HG03060 (cell line): ENCODE data around the gene KRT32.

Experiments
- ATAC-seq: cut with Tn5 transposase; IDR thresholded peaks from one replicate; pipeline ENCODE4 v1.9.1; 2021; ENCODE audit warnings: low read depth, moderate number of reproducible peaks; ENCODE audit not compliant: unreplicated experiment

KRT32 gene

GRCh38 chr17:41494524-41494923, 27.3 kb upstream of the KRT32 start:
- no peak for ATAC-seq

DNA sequence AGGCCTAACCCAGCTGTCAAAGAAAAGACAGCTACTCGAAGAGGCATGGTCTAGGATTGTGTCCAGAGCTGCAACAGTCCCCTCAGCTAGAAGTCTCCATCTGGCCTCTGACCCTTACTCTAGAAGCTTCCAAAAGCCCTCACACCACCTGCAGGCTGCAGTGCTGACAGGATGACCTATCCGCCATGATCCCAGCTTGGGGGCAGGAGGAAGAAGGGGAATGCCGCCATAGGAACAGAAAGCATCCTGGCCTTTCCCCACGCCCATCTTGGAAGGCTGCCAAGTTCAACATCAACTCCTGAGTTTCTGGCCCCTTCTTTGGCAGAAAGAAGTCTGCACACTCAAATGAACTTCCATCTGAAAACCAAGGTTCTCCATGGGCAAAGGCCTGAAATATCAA, 25.6 kb upstream of the KRT32 start:
- ATAC-seq = no peak

DNA sequence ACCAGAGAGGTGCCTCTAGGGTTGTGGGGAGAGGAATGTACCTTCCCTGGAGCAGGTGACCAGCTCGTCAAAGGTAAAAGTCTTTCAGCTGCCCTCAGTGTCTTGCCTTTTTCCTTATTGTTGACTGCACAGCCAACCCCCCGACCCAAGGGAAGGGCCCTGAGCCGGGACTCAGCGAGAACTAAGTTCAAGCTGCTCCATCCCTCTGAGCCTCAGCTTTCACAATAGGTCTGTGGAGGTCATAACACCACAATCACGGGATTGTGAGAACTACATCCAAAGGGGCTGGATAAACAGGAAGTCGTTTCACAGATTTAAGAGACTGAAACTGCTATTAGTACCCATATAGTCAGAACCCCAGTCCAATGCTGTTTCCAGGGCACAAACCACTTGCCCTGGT, 25.2 kb upstream of the KRT32 start:
- no peak for ATAC-seq

DNA sequence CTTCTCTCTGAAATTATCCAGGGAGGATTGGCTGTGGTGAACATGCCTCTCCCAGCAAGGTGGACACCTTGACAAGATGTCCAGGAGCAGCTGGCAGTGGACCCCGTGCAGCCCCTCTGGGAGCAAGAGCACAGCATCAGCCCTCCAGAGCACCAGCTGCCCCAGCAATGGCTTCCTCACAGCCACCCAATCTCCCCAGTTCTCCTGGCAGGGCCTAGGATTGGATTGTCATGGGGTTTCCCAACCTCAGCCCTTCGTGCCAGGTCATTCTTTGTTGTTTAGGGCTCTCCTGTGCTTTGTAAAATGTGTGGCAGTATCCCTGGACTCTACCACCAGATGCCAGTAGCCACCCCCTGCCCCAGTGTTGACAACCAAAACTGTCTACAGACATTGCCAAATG, 24.3 kb upstream of the KRT32 start:
- no peak for ATAC-seq

GRCh38 chr17:41490000-41490990, 23.1 kb upstream of the KRT32 start:
- ATAC-seq = no peak

- ATAC-seq = no peak
These were observed 22.3 kb upstream of the KRT32 start, which contains the start of gene KRT36 for GRCh38 chr17:41489531-41489930. Gene KRT36 (minus strand): TSS chr17:41489910. CDS start chr17:41489864, 46 bp downstream.

DNA sequence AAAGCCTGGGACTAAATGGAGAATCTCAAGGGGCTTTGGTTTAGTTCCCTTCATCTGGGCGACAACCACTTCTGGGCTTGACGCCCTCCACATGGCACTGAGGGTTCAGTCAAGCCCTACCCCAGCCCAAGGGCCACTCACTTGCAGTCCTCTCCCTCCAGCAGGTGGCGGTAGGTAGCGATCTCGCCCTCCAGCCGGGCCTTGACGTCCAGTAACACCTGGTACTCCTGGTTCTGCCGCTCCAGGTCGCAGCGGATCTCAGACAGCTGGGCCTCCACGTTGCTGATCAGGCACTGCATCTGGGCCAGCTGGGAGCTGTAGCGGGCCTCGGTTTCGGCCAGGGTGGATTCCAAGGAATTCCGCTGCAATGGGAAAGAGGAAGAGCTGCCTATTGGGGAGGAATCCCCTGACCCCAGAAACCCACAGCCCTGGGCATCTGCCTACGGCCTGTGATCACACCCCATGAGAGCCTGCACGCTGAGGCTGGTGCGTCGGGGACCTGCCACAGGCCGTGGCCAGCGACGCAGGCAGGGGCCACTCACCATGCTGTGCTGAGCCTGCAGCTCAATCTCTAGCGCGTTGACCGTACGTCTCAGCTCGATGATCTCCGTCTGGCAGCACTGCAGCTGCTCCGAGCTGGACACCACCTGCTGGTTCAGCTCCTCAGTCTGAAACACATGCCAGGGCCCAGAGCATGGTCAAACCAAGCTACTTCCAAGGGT, 19.8 kb upstream of the KRT32 start:
- no peak for ATAC-seq

GRCh38 chr17:41486316-41486715, 19.1 kb upstream of the KRT32 start:
- no peak for ATAC-seq

DNA sequence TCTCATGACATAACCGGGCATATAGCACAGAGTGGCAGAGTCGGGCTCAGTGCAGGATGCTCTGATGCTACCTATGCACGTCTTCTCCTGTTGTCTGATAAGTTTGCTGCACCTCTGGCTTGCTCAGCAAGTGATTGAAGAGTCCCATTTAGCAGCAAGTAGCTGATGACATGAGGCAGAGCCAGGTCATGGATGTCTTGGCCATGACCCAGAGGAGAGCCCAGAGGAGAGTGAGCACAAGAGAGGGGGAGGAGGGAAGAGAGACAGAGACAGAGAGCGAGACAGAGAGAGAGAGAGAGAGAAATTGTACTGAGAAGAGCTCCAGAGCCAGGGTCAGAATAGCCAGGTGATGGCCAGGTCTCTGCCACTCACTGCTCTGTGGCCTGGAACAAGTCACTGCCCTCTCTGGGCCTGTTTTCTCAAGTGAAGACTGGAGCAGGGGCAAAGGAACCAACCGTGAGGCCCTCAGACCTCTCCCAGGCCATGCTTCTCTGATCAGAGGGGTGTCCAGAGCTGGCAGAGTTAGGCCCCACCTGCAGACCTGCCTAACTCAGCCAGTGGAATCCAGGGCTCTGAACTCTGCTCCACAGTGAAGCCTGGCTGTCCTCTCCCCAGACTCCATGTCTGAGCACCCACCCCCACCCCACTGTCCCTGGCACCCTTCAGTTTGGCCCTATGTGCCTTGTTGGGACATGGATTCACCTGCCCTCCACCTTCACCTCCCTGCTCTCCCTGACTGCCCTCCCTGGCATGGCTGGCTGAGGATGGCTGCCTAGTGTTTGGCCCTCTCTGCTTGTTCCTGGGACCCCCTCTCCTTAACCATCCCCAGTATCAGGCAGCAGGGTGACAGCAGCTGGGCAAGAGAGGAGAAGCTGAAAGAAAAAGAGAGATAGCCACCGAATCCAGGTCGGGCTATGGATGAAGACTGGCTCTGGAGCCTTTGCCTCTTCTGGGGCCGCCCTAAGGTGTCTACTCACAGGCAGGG, 18.0 kb upstream of the KRT32 start:
- no peak for ATAC-seq

DNA sequence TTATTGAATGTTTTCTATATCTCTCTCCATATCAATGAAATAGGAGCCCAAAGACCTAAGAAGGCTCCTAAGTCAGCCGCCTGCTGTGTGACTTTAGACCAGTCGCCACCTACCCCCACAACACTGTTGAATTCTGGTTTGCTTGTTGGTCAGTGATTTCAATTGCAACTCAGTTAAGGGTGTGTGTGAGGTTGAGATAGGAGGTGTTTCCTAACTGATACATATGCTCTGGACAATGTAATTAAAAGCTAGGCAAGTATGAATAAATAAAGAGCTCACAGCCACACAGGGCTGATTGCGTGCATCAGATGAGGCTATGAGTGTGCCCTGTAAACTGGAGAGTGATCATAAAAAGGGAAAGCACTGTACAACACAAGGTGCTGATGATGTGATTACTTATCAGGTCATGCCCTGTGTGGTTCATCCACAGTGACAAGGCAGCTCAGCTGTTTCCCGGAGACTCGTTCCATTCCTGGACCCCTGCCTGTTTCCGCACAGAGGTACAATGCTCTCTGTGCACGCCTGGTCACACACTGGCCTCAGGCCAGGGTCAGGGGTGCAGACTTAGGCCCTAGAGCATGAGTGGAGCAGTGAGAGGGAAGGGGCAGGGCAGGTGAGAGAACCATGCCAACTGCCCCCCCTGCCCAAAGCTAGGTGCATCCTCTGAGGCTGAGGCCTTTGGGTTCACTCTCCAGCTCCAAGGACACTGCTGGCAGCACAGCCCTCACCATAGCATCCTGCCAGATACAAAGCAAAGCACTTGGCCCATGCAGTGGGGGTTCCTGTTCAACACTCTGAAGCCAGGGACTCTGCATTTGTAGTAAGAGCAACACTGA, 17.0 kb upstream of the KRT32 start:
- no peak for ATAC-seq

DNA sequence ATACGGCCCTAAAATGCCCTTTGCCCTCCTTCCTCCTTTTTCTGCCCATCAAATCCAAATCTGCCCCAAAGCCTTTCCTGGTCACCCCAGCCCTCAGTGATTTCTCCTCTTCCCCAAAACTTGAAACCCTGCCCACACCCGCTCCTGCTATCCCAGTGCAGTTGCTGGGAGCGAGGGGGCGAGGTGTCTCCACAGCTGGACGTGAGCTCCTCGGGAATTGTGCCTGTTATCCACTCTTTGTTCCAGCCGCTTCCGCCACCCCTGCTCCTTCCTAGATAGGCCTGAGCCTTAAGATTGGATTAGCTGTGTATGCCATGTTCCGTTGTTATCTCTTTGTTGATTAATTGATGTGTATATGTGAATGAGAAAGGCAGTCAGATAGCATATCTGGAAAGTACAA, 16.3 kb upstream of the KRT32 start:
- ATAC-seq = no peak

GRCh38 chr17:41481036-41481435, 13.8 kb upstream of the KRT32 start, which contains the start of gene KRT35:
Gene KRT35 (minus strand): TSS chr17:41481151. CDS start chr17:41481097, 54 bp downstream.
- no peak for ATAC-seq

GRCh38 chr17:41480581-41480980, 13.4 kb upstream of the KRT32 start:
- ATAC-seq = no peak

DNA sequence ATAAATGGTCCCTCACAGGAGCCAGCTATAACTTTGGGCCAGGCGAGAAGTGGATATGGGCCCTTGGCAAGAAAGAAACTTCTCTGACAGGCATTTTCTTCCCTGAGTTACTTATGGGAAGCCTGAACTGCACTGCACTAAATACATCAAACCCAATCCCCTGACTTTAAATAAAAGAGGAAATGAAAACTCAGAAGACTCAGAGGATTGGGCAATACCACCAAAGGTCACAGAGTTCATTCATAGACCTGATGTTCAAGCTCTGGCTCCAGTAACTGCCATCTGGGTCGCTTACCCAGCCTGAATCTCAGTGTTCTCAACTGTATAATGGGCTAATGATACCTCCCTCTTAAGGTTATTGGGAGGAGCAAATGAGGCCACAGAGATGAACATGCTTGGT, 12.9 kb upstream of the KRT32 start:
- no peak for ATAC-seq

- no peak for ATAC-seq
These were observed 11.1 kb upstream of the KRT32 start for GRCh38 chr17:41478237-41478636.

DNA sequence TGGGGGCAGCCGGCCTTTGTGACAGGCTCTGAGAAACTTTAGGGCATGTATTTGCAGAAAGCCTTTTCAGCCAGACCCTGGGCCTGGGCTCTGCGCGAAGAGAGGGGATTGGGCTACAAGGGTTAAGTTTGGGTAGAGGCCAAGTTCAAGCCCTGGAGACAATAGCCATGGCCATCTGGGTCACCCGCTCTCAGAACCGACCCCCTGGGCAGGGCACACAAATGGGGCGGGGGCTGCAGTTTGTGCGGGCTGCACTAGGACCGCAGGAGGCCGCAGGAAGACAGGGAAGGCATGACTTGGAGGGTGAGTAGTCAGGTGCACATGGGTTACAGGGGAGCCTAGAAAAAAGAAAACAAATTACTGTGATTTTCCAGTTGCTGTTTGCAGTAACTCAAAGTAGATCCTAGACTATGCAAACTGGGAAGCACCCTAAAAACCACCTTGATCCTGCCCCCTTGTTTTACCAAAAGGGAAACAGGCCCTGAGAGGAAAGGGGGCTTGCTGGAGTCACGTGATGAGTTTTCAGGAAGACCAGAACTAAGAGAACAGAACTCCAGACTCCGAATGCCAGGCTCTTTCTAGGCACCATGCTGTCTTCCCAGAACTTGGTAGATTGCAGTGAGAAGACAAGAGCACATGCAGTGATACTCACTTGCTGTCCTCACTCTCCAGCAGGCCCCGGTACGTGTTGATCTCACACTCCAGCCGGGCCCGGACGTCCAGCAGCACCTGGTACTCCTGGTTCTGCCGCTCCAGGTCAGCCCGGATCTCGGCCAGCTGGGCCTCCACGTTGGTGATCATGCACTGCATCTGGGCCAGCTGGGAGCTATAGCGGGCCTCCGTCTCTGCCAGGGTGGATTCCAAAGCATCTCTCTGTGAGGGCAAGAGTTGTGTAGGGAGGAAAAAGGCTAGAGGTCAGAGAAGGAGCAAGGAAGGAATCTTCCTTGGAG, 10.0 kb upstream of the KRT32 start:
- no peak for ATAC-seq

GRCh38 chr17:41475421-41475820, 8.2 kb upstream of the KRT32 start:
- no peak for ATAC-seq

GRCh38 chr17:41474863-41475262, 7.7 kb upstream of the KRT32 start:
- ATAC-seq = no peak
